Body of pancreas (tissue), 4 donors: ENCODE data around the gene THSD4.

Experiments
- POLR2A ChIP-seq, 3 donors: fragments of 450-650 bp; IDR thresholded peaks; one replicate each; pipeline ENCODE4 v1.6.1; 2016; ENCODE audit warnings: antibody characterized with exemption in 3 of 3, mild to moderate bottlenecking in 2 of 3
- TF ChIP-seq, protein P1 (sequence below), 7 experiments: fragments of 450-650 bp in 4 of 7; fragments of 200-600 bp in 3 of 7; sonication (generic) in 3 of 7; IDR thresholded peaks; one replicate each; pipeline ENCODE4 v1.5.1; 2016 to 2019; ENCODE audit warnings: antibody characterized with exemption in 7 of 7

DNA sequence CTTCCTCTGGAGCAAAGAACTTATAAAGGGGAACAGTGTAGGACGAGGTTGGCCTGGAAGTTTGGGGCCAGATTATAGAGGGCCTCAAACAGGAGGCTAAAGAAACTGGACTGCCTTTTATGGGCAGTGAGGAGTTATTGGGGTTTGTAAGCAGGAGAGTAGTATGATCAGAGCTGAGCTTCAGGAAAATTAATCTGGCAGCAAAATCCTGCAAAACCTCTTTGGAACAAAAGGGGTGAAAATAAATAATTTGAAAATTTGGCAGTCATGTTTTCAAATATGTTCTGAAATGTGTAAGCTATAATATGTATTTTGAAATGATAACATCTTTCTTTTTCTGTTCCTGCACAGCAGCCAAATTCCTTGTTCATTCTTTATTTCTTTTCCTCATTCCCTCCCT is 164.9 kb downstream of the THSD4 start:
- TF ChIP-seq, protein P1, sequence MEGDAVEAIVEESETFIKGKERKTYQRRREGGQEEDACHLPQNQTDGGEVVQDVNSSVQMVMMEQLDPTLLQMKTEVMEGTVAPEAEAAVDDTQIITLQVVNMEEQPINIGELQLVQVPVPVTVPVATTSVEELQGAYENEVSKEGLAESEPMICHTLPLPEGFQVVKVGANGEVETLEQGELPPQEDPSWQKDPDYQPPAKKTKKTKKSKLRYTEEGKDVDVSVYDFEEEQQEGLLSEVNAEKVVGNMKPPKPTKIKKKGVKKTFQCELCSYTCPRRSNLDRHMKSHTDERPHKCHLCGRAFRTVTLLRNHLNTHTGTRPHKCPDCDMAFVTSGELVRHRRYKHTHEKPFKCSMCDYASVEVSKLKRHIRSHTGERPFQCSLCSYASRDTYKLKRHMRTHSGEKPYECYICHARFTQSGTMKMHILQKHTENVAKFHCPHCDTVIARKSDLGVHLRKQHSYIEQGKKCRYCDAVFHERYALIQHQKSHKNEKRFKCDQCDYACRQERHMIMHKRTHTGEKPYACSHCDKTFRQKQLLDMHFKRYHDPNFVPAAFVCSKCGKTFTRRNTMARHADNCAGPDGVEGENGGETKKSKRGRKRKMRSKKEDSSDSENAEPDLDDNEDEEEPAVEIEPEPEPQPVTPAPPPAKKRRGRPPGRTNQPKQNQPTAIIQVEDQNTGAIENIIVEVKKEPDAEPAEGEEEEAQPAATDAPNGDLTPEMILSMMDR (IDR thresholded peaks at IDR 0.05): no peak
- TF ChIP-seq POLR2A (IDR thresholded peaks at IDR 0.05): no peak
